HG03025 (cell line): ENCODE measurements around the gene PRR22.

Experiments used
- ATAC-seq: cut with Tn5 transposase; IDR thresholded peaks from one replicate; pipeline ENCODE4 v1.9.1; 2021; ENCODE audit warnings: mild to moderate bottlenecking, moderate library complexity; ENCODE audit not compliant: unreplicated experiment, low FRiP score

PRR22 gene

GRCh38 chr19:5814852-5815246 is 30.3 kb upstream of the PRR22 start:
- no peak for ATAC-seq

- ATAC-seq = no peak
These were observed 29.7 kb upstream of the PRR22 start for GRCh38 chr19:5814123-5814851.

- ATAC-seq = no peak
These were observed 26.6 kb upstream of the PRR22 start for GRCh38 chr19:5811117-5811516.

GRCh38 chr19:5809469-5809868 is 24.9 kb upstream of the PRR22 start:
- ATAC-seq = no peak

GRCh38 chr19:5809053-5809452 is 24.5 kb upstream of the PRR22 start:
- no peak for ATAC-seq

- no peak for ATAC-seq
These were observed 23.7 kb upstream of the PRR22 start for GRCh38 chr19:5808120-5808816.

- ATAC-seq = no peak
These were observed 22.4 kb upstream of the PRR22 start for GRCh38 chr19:5806905-5807304.

GRCh38 chr19:5806133-5806489 is 21.6 kb upstream of the PRR22 start:
- no peak for ATAC-seq

- ATAC-seq = no peak
These were observed 21.1 kb upstream of the PRR22 start for GRCh38 chr19:5805462-5806132.

- no peak for ATAC-seq
These were observed 20.2 kb upstream of the PRR22 start, which contains the start of gene NRTN for GRCh38 chr19:5804516-5805461. Gene NRTN, plus strand, starts transcription at chr19:5805067. Its CDS starts 19,099 bp downstream, at chr19:5824166.

GRCh38 chr19:5803752-5804515 is 19.4 kb upstream of the PRR22 start:
- no peak for ATAC-seq

GRCh38 chr19:5803441-5803751 is 18.9 kb upstream of the PRR22 start:
- ATAC-seq = no peak

- no peak for ATAC-seq
These were observed 17.5 kb upstream of the PRR22 start for GRCh38 chr19:5801796-5802619.

GRCh38 chr19:5800361-5801270 is 16.1 kb upstream of the PRR22 start:
- ATAC-seq = no peak

- ATAC-seq = no peak
These were observed 15.0 kb upstream of the PRR22 start for GRCh38 chr19:5799247-5800241.

- ATAC-seq = no peak
These were observed 13.7 kb upstream of the PRR22 start for GRCh38 chr19:5798244-5798643.

- no peak for ATAC-seq
These were observed 10.9 kb upstream of the PRR22 start for GRCh38 chr19:5795382-5795919.
